MM.1S (cell line): ENCODE measurements around the gene SHMT2.

Experiments
- CTCF ChIP-seq: fragments of 300-600 bp; sonication (generic); IDR thresholded peaks from 2 replicates; pipeline ENCODE4 v1.5.1; 2016; ENCODE audit warnings: antibody characterized with exemption, low read length, mixed read lengths
- EZH2 ChIP-seq: fragments of 300-600 bp; sonication (generic); optimal IDR thresholded peaks from 2 replicates; pipeline ENCODE3; 2017; ENCODE audit warnings: low read depth, mild to moderate bottlenecking, antibody characterized with exemption, low read length, mixed read lengths

GRCh38 chr12:57203791-57204190 lies 25.7 kb upstream of the SHMT2 start:
- TF ChIP-seq CTCF, result no peak
- TF ChIP-seq EZH2, result no peak
